ENCODE results near the gene RAVER1.
"Not testable (repeated sequence)": the region's sequence is repeated elsewhere in the genome, so short reads cannot be mapped to it uniquely, and the experiment has no call there.

Gene RAVER1

DNA sequence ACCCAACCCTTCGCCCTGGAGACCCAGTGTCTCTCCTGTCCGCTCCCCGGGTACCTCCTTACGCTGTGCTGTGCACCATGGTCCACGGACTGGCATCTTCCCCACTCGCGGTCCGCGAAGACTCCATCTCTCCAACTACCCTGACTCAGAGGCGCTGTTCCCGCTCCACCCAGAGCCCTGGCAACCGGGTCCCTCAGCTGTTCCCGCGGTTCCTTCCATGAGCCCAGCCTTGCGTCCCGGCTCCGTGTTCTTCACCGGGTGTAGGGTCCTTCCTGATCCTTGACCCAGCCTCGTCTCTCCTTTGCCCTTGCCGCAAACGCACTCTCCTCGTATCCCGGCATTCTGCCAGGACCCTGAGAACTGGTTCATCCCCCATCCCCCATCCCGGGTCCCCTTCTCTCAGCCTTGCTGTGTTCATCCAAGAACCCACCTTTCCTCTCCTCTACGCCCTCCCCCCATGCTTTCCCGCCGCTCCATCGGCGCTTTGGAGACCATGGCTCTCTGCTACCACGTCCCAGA is 42.9 kb downstream of the RAVER1 start:
- no peak for DNase-seq (ENCODE audit: low spot score)

DNA sequence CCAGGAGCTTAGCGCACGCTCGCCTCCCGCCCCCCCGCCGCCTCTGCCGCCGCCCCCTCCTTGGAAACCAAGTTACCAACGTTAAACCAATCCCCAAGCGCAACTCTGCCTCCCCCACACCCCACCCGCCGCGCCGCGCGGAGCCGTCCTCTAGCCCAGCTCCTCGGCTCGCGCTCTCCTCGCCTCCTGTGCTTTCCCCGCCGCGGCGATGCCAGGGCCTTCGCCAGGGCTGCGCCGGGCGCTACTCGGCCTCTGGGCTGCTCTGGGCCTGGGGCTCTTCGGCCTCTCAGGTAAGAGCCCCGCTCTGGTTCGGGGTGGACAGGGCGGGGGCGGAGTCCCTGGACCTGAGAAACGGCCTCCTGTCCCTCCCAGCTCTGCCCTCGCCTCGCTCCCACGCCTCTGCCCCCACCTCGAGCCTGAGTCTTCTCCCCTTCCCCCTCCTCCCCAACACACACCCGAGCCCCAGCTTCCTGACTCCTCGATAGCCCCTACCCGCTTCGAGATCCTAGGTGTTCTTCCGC is 43.4 kb downstream of the RAVER1 start, which contains the start of gene ICAM5:
ICAM5 (plus strand) TSS at position 117 of the 521 bp plus-strand sequence; CDS start at position 209, 92 bp downstream.
- DNase-seq (ENCODE audit: low spot score) = peak; percentile 80

- peak; percentile 87 for DNase-seq (ENCODE audit: low spot score)
These were observed 44.0 kb downstream of the RAVER1 start for GRCh38 chr19:10289167-10289835.

DNA sequence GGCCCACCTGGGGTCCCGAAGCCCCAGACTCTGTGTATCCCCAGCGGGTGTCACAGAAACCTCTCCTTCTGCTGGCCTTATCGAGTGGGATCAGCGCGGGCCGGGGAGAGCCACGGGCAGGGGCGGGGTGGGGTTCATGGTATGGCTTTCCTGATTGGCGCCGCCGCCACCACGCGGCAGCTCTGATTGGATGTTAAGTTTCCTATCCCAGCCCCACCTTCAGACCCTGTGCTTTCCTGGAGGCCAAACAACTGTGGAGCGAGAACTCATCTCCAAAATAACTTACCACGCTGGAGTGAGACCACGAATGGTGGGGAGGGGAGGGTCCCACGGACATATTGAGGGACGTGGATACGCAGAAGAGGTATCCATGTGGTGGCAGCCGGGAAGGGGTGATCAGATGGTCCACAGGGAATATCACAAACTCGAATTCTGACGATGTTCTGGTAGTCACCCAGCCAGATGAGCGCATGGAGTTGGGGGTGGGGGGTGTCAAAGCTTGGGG is 44.6 kb downstream of the RAVER1 start:
- peak; percentile 93 for DNase-seq (ENCODE audit: low spot score)

- DNase-seq (ENCODE audit: low spot score) = no peak
These were observed 46.3 kb downstream of the RAVER1 start, which contains the start of gene ICAM4 for GRCh38 chr19:10286803-10287737. TSS of gene ICAM4 (plus strand) at chr19:10286955. CDS start at chr19:10287013, 58 bp downstream.

DNA sequence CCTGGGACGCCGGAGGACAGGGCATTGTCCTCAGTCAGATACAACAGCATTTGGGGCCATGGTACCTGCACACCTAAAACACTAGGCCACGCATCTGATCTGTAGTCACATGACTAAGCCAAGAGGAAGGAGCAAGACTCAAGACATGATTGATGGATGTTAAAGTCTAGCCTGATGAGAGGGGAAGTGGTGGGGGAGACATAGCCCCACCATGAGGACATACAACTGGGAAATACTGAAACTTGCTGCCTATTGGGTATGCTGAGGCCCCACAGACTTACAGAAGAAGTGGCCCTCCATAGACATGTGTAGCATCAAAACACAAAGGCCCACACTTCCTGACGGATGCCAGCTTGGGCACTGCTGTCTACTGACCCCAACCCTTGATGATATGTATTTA is 47.9 kb downstream of the RAVER1 start:
- no peak for DNase-seq (ENCODE audit: low spot score)

GRCh38 chr19:10284960-10285278 is 48.4 kb downstream of the RAVER1 start:
- DNase-seq (ENCODE audit: low spot score) = no peak

GRCh38 chr19:10284065-10284959 is 49.0 kb downstream of the RAVER1 start:
- no peak for DNase-seq (ENCODE audit: low spot score)

GRCh38 chr19:10283301-10284064 is 49.8 kb downstream of the RAVER1 start:
- no peak for DNase-seq (ENCODE audit: low spot score)

DNA sequence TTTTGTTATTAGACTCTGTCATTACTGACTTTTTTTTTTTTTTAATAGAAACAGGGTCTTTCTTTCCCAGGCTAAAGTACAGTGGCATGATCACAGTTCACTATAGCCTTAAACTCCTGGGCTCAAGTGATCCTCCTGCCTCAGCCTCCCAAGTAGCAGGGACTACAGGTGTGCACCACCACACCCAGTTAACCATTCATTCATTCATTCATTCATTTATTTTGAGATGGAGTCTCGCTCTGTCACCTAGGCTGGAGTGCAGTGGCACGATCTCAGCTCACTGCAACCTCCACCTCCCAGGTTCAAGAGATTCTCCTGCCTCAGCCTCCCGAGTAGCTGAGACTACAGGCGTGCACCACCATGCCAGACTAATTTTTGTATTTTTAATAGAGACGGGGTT is 51.3 kb downstream of the RAVER1 start:
- not testable (repeated sequence) for DNase-seq (ENCODE audit: low spot score)

GRCh38 chr19:10279737-10280442 is 53.4 kb downstream of the RAVER1 start:
- DNase-seq (ENCODE audit: low spot score) = no peak

GRCh38 chr19:10278935-10279334 is 54.4 kb downstream of the RAVER1 start:
- no peak for DNase-seq (ENCODE audit: low spot score)

DNA sequence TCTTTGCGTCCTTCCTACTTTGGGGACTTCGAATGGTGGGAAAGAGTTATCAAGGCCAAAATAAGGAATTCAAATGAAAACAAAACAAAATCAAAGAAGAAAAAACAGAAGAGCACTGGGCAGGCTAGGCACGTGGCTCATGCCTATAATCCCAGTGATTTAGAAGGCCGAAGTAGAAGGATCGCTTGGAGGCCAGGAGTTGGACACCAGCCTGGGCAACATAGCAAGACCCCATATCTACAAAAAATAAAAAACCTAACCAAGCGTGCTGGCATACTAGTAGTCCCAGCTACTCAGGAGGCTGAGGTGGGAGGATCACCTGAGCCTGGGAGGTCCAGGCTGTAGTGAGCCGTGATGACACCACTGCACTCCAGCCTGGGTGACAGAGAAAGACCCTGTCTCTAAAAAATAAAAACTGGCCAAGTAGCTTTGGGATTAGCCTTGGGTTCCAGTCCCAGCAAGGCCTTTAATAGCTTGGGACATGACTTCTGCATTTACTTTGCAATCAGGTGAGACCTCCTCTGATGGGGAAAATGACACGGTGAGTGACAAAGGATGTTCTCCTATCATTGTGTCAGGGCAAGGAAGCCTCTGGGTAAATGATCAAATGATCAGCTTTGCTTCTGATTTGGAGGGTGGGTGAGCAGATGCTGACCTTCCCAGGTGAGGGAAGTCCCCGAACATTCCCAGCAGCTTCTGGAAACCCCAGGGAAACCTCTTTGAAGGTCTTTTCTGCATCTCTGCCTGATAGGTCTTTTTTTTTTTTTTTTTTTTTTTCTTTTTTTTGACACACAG is 55.3 kb downstream of the RAVER1 start:
- no peak for DNase-seq (ENCODE audit: low spot score)

DNA sequence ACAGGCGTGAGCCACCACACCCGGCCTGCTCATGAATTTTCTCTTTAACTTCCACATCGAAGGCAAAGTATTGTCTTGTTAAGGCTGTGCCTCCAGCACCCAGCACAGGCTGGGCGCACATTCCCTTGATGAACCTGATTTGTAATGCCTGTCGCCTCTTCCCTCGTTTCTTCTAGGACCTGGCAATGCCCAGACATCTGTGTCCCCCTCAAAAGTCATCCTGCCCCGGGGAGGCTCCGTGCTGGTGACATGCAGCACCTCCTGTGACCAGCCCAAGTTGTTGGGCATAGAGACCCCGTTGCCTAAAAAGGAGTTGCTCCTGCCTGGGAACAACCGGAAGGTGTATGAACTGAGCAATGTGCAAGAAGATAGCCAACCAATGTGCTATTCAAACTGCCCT is 58.7 kb downstream of the RAVER1 start:
- no peak for DNase-seq (ENCODE audit: low spot score)

- no peak for DNase-seq (ENCODE audit: low spot score)
These were observed 61.7 kb downstream of the RAVER1 start for GRCh38 chr19:10271543-10272086.

GRCh38 chr19:10270616-10271394 is 62.5 kb downstream of the RAVER1 start, which contains the start of gene ICAM1:
TSS of gene ICAM1 (plus strand) at chr19:10271120. CDS start at chr19:10271160, 40 bp downstream.
- no peak for DNase-seq (ENCODE audit: low spot score)

- no peak for DNase-seq (ENCODE audit: low spot score)
These were observed 63.1 kb downstream of the RAVER1 start for GRCh38 chr19:10270180-10270615.

All from D341Med (cell line).